NT2/D1 (cell line): ENCODE measurements around the gene C8A.

Source experiments
- SUZ12 ChIP-seq: IDR thresholded peaks from 2 replicates; pipeline ENCODE4 v1.6.1; 2011; ENCODE audit not compliant: insufficient read length, insufficient read depth; ENCODE audit errors: extremely low read depth
- YY1 ChIP-seq: IDR thresholded peaks from 2 replicates; pipeline ENCODE4 v1.6.1; 2011; ENCODE audit not compliant: insufficient read length, insufficient read depth
- ZNF274 ChIP-seq: IDR thresholded peaks from 2 replicates; pipeline ENCODE4 v1.6.1; 2011; ENCODE audit warnings: mild to moderate bottlenecking, low read depth, low read length

GRCh38 chr1:56820755-56821461 is 33.7 kb upstream of the C8A start:
- TF ChIP-seq SUZ12 (no peak), ZNF274 (no peak), YY1 (no peak)
